ENCODE measurements around the gene PYCR2.

PYCR2 gene

DNA sequence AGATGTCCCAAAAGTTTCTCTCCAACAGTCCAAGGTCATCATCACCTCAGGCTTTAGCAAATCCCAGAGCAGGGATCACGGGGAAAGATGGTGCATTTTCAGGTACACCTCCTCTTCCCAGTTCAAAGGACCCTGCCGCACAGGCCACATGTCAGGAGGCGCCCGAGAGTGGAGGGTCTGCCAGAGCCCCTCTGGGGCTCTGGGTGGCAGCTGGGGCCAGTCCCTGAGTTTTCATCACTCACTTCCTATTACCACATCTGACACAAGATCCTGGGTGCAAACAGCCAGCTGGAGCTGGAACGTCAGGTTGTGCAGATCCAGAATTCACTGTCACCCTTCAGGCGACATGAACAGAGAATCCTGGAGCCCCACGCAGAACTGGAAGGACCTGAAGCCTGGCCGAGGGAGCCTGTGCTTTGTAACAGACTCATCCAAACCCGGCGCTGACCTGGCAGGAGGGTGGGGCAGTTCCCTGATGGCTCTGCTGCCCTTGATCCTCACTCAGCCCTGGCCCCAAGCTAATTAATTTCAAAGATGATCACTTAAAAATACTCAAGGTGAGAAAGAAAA lies 50.7 kb downstream of the PYCR2 start:
- no peak for DNase-seq

DNA sequence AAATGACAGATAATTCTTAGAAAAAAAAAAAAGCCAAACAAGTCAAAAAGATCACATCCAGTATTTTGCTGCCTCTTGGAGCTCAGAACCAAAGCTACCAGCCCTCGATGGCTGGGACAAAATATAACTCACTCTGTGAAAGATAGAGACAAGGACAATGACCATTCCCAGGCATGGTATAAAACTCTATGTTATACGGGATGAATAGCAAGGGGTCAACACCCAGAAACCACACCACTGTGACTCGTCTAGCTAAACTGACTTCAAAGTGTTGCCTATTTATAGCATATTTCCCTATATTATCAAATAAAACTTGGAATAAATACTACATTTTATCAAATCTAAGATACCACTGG lies 52.0 kb downstream of the PYCR2 start:
- DNase-seq = no peak

DNA sequence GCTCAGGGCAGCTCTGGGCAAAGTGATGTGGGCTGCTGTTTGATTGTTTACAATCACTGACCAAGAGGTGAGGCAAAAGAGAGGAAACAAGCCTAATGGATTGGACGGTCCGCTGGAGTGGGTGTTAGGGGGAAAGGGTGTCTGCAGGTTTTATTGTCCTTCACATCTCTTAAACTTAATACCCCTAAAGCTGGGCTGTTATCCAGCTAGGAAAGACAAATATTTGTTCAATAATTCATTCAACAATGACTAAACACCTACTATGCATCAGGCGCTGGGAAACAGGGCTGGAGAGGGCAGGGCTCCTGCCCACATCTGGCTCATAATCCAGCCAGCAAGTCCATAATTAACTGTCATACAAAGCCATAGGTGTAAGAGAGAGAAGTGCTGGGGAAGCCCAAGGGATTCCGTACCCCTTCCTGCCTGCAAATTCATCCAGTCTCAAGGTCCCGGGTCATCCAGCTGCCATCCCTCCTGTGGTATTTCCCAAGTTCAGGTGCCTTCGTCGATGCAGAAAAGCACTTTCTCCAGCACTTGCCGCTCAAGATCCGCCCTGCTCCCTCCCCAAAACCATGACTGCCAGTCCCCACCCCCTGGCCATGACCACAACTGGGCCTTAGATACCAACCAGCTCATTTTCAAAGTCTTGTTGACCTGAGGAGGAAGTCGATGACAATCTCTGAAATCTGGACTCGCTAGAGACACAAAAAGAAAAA lies 52.5 kb downstream of the PYCR2 start:
- no peak for DNase-seq

DNA sequence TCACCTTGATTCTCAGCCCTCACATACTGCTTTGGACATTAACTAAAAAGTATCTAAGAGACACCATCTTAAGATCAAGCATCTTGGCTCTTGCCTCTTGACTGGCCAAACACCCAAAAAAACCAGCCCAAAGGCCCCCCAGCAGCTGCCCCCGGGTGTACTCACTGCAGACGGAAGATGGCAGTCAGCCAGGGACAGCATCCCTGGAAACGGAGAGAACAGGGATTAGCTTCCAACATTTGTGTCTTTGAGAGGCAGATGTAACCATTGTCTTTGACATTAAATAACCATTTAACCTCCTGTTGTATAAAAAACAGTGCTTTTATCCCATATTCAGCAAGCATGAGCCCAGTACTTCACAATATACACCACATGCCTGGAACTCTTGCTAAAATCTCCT lies 53.1 kb downstream of the PYCR2 start:
- DNase-seq = no peak

Measured in NCI-H1436 (cell line).